Right lobe of liver (tissue), 6 donors: ENCODE measurements around the gene HES3. TPM values are rescaled to one million over a fixed set of nuclear protein-coding genes. Genes with fewer than 3 reads are reported as not detected.

Experiments used
- ATAC-seq, 4 donors: fragments of 200-7000 bp; cut with Tn5 transposase; one replicate each; pipeline ENCODE4 v1.9.1; 2020; ENCODE audit warnings: mild to moderate bottlenecking in 4 of 4, moderate library complexity in 4 of 4
- DNase-seq, 3 donors: peaks; one replicate each; pipeline ENCODE4 v3.0.0-alpha.2; 2020
- H3K27ac ChIP-seq, 3 donors: fragments of 200-600 bp; one replicate each; pipeline ENCODE4 v1.8.0; 2022
- H3K27me3 ChIP-seq, 2 donors: fragments of 200-600 bp; one replicate each; pipeline ENCODE4 v1.8.0; 2022
- H3K36me3 ChIP-seq, 4 donors: fragments of 200-600 bp; sonication (generic) in 1 of 4; one replicate each; pipeline versions ENCODE4 v1.5.1 to v1.8.0; 2017 to 2022; ENCODE audit warnings: control low read depth in 1 of 4
- H3K4me1 ChIP-seq, 4 donors: fragments of 200-600 bp; sonication (generic) in 1 of 4; one replicate each; pipeline versions ENCODE4 v1.5.1 to v1.8.0; 2017 to 2022; ENCODE audit warnings: control low read depth in 1 of 4
- H3K4me3 ChIP-seq, 3 donors: fragments of 200-600 bp; one replicate each; pipeline ENCODE4 v1.8.0; 2022
- H3K9me3 ChIP-seq, 4 donors: fragments of 200-600 bp; sonication (generic) in 1 of 4; one replicate each; pipeline versions ENCODE4 v1.5.1 to v1.8.0; 2017 to 2022; ENCODE audit warnings: control low read depth in 1 of 4
- POLR2A ChIP-seq: fragments of 450-650 bp; IDR thresholded peaks from one replicate; pipeline ENCODE4 v1.6.1; 2017; ENCODE audit warnings: antibody characterized with exemption, mild to moderate bottlenecking
- WGBS: methylation state at CpG from one replicate; pipeline ENCODE4 v1.1.6; 2018; ENCODE audit warnings: low coverage, low lambda C conversion rate; ENCODE audit not compliant: insufficient coverage; ENCODE audit errors: missing lambda C conversion rate; 5-methylcytosine and 5-hydroxymethylcytosine counted together
- intact Hi-C, 2 donors: fragments of 100-400 bp; cut with DNase I; formaldehyde crosslinking; loops; one replicate each; pipeline versions ENCODE4 v1.11.2 to v1.14.1; 2022
- total RNA-seq, 6 experiments: library from RNA; depleted of rRNA in 2 of 6; stranded (reverse); fragments of >200 nt in 2 of 6; fragmentation: NEBNext Ultra II Directional in 3 of 6; extraction: Animal tissue kit (Norgen Biotek cat#: 25700) in 3 of 6; gene quantifications; one replicate each; pipeline versions ENCODE4 v1.1.0 to v1.2.4, GENCODE V29; 2016 to 2023
- TF ChIP-seq, protein P1 (sequence below), 4 donors: fragments of 200-600 bp in 3 of 4; fragments of 450-650 bp in 1 of 4; IDR thresholded peaks; one replicate each; pipeline versions ENCODE4 v1.5.1 to v1.8.0; 2016 to 2022; ENCODE audit warnings: antibody characterized with exemption in 4 of 4, mild to moderate bottlenecking in 2 of 4
- donor health status: DM: no; HTN: yes; CAD: no.
- donor health status: DM: no; HTN: no; CAD: no.
- donor health status: DM: no; HTN: no; CAD: no.
- donor health status: DM: no; HTN: yes; CAD: no.
- donor health status: DM: no; HTN: yes; CAD: no.

The HES3 gene
- total RNA-seq, 6 experiments from 2014 or later, result not detected

DNA sequence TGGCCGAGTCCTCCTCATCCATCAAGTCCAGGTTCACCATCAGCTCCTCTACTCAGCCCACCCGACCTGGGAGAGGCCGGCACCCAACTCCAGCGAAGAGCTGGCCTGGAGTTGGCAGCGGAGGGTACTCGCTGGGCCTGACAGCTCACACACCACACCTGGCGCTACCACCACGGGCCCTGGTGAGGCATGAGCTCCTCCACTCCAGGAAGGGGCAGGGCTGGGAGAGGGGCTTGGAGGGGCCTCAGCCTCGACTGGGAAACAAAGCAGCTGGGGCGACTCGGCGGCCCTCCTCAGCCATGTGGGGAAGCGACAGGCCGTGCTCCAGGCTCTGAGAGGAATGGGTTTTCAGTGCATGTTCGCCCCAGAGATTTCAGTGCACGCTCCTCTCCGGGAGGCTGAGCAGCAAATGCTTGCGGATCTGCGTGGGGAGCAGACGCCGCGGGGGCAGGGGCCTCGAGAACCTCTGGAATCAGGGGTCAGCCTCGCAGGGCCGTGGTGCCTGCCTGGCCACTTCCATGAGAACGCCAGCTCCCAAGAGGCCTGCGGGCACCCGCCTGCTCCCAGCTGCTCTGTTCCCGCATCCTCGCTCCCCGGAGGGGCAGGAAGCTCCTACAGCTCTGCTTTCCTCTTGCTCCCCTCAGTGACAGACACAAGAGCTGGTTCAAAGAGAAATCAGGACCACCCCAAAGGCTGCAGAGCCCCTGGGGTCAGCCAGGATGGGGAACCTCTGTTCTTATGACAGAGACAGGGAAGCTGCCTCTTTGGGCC is 35.8 kb downstream of the HES3 start:
- WGBS, result 100% methylated on average over 1 of the region's 31 CpGs
- intact Hi-C loops, result no loop called here
- no peaks in the 10 kb centered on the region for H3K4me1 ChIP-seq
- H3K27me3 ChIP-seq, result no peaks in the 10 kb centered on the region
- no peaks in the 10 kb centered on the region for H3K36me3 ChIP-seq
- no peak overlapping the region for H3K4me3 ChIP-seq
- no peak for TF ChIP-seq POLR2A
- TF ChIP-seq, protein P1, sequence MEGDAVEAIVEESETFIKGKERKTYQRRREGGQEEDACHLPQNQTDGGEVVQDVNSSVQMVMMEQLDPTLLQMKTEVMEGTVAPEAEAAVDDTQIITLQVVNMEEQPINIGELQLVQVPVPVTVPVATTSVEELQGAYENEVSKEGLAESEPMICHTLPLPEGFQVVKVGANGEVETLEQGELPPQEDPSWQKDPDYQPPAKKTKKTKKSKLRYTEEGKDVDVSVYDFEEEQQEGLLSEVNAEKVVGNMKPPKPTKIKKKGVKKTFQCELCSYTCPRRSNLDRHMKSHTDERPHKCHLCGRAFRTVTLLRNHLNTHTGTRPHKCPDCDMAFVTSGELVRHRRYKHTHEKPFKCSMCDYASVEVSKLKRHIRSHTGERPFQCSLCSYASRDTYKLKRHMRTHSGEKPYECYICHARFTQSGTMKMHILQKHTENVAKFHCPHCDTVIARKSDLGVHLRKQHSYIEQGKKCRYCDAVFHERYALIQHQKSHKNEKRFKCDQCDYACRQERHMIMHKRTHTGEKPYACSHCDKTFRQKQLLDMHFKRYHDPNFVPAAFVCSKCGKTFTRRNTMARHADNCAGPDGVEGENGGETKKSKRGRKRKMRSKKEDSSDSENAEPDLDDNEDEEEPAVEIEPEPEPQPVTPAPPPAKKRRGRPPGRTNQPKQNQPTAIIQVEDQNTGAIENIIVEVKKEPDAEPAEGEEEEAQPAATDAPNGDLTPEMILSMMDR (IDR thresholded peaks at IDR 0.05), result no peak
- no peak for ATAC-seq
- no peak overlapping the region for H3K27ac ChIP-seq
- H3K9me3 ChIP-seq, result no peaks in the 10 kb centered on the region
- DNase-seq, result no peak

DNA sequence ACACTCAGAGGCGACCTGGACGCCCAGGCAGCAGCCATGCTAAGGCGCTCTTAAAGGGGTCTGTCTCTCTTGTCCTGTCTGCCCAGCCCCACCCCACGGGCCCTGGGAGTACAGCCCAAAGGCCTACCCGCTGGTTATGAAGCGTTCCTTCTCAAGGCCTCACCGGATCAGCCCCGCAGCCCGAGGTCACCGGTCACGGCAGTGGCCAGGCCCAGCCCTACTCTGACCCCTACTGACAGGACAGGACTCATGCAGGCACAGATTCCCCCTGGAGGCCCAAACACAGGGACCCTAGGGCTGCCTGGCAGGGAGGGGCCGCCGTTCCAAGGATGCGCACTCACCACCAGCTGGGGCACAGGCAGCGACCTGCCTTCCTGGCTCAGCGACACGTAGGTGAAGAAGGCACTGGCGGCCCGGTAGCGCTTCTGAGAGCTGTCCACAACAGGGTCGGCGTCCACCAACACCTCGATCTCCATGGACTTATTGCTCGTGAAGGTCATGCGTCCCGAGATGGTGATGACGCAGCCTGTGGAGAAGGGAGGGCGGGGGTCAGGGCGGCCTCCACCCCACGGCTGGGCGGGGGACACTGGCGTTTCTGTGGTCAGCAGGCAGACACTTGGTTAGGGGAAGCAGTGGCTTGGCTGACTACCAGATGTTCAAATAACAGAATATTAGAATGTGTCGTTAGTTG is 36.9 kb downstream of the HES3 start:
- Histone ChIP-seq H3K4me3 (no peak overlapping the region), H3K9me3 (no peaks in the 10 kb centered on the region), H3K27ac (no peak overlapping the region), H3K27me3 (no peaks in the 10 kb centered on the region), H3K4me1 (no peaks in the 10 kb centered on the region), H3K36me3 (no peaks in the 10 kb centered on the region)
- peak; percentile 40 to 70 (median 50) for ATAC-seq
- TF ChIP-seq POLR2A, result no peak
- TF ChIP-seq, protein P1 (IDR thresholded peaks at IDR 0.05), result peak; percentile 14 to 44 (median 33)
- DNase-seq, result peak in 1 of 3 donors; percentile 58
- intact Hi-C loops, result no loop called here
- 92% methylated on average over 12 of the region's 33 CpGs for WGBS

DNA sequence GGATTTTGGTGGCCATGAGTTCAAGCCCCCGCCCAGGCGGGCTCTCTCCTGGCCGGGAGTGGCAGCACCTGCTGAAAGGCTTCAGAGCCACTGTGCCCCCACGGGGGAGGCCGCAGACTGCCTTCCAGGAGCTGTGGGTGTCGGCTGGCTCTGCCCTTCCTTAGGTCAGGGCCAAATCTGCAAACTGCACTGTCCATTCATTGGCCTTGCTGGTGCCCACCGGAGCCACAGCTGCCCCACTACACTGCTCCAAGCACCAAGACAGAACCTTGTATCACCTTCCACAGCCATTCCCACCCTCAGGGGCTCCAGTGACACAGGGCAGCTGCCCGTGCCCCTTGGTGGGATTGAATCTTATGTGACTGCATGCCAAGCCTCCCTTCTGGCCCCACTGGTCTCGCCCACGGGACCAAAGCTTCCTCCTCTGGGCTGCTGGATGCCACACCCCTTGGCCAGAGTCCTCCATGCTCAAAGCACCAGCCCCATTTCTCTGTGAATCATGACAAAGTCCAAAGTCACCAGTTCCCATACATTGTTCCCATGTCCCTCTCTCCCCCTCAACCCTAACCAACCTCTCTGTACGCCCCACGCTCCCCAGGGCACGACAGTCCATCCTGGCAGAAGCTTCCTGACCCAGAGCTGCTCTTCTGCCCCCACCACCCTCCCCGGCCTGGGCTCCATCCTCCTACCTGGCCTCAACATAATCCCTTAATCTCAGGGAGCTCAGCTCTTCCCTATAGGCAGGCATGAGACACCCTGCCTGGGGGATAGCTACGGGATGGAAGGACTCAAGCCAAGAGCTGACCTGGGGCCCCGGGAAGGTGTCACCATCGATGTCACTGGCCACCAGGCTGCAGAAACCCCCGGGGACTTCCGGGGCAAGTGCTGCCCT is 37.8 kb downstream of the HES3 start:
- intact Hi-C loops, result no loop called here
- ATAC-seq, result peak in 3 of 4 donors; percentile 8 to 77 (median 50)
- H3K27ac ChIP-seq, result no peak overlapping the region
- H3K36me3 ChIP-seq, result no peaks in the 10 kb centered on the region
- TF ChIP-seq POLR2A, result no peak
- TF ChIP-seq, protein P1 (IDR thresholded peaks at IDR 0.05), result no peak
- WGBS, result 82% methylated on average over 4 of the region's 19 CpGs
- H3K4me3 ChIP-seq, result no peak overlapping the region
- DNase-seq, result peak in 1 of 3 donors; percentile 42
- no peaks in the 10 kb centered on the region for H3K9me3 ChIP-seq
- H3K4me1 ChIP-seq, result no peaks in the 10 kb centered on the region
- no peaks in the 10 kb centered on the region for H3K27me3 ChIP-seq

DNA sequence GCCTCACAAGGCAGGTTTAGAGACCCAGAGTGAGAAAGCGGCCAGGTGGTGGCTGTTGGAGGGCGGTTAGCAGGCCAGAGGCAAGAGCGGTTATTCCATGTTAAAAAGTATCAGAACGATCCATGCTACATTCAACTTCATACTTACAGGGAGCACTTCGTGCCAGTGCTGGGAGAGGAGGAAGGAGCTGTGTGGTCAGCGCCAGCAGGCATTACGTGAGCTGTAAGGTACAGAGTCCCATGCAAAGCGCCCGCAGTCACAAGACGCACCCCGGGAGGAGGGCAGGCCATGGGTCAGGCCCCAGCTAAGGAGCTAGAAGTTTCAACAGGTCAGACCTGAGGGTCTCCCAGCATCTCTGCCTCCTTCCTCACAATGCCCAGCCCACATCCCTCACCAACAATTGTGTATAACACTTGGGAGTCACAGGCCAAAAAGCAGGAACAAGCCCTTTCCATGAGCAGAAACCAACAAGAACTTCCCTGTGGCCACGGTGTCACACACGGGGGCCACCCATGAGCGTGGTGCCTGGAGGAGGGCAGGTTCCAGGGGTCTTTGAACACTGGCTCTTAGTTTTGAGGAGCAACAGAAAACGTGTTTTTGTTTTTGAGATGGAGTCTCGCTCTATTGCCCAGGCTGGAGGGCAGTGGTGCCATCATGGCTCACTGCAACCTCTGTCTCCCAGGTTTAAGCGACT is 38.7 kb downstream of the HES3 start:
- no peaks in the 10 kb centered on the region for H3K4me1 ChIP-seq
- H3K27me3 ChIP-seq, result no peaks in the 10 kb centered on the region
- no peak overlapping the region for H3K4me3 ChIP-seq
- ATAC-seq (no peak), DNase-seq (no peak)
- WGBS, result no CpG with 5 or more reads among the region's 17 CpGs
- H3K36me3 ChIP-seq, result no peaks in the 10 kb centered on the region
- TF ChIP-seq, protein P1 (IDR thresholded peaks at IDR 0.05), result no peak
- intact Hi-C loops, result no loop called here
- H3K27ac ChIP-seq, result no peak overlapping the region
- no peaks in the 10 kb centered on the region for H3K9me3 ChIP-seq
